Activated CD8-positive, alpha-beta memory T cell treated with anti-CD3 and anti-CD28 coated beads for 4 hours (primary cell): Measurements from ENCODE around the gene PRR23E.

Source experiments
- DNase-seq, 2 donors: peaks; one replicate each; pipeline ENCODE4 v3.0.0-alpha.2; 2020; ENCODE audit warnings: low read depth in 2 of 2

The PRR23E gene

DNA sequence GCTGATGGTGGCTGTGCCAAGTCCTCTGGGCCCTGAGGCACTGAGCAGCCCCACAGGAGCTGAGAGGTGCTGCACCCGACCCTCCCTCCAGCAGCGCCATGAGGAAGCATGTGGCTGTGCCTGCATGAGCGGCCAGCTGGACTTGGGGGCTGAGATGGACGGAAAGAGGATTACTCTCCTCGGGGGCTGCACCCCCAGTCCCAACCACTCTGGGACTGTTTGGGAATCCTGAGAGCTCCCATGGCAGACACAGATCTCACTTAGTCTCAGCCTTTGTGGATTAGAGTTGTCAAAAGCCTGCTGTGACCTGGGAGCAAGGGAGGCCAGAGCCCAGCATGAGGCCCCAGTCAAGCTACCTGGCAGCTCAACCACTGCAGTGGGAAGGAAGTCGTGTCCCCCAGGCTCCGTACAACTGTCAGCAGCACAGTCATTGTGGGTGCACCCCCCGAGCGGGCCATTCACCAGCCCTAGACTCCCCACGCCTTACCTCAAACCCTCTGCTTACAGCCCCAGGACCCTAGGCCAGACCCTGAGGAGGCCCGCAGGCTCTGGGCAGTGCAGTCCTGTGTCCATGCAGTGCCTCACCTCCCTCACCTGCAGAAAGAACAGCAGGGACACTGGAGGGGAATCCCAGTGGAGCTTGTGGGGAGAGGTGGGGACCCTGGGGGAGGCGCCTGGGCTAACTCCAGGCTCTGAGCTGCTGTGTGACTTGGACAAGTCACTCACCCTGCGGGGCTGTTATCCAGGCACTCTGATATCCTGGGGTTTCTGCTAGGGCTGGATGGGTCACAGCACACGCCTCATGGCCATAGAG lies 17.1 kb downstream of the PRR23E start:
- DNase-seq = no peak

DNA sequence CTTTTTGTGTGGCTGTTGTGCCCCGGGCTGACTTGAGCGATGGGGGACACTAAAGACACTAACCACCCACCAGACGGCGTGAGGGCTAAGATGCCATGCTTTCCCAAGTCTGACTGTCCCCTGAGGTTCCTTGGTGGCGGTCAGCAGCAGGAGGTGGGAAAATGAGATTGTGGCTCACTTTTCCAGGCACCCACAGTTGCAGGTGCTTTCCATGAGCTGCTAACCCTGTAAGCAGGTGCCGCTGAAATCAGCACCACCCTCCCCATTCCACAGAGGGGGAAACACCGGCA lies 17.7 kb downstream of the PRR23E start:
- no peak for DNase-seq

GRCh38 chr3:127211118-127212060 lies 18.5 kb downstream of the PRR23E start:
- no peak for DNase-seq

GRCh38 chr3:127212231-127212630 lies 19.3 kb downstream of the PRR23E start:
- no peak for DNase-seq

GRCh38 chr3:127212711-127213110 lies 19.8 kb downstream of the PRR23E start:
- DNase-seq = no peak

DNA sequence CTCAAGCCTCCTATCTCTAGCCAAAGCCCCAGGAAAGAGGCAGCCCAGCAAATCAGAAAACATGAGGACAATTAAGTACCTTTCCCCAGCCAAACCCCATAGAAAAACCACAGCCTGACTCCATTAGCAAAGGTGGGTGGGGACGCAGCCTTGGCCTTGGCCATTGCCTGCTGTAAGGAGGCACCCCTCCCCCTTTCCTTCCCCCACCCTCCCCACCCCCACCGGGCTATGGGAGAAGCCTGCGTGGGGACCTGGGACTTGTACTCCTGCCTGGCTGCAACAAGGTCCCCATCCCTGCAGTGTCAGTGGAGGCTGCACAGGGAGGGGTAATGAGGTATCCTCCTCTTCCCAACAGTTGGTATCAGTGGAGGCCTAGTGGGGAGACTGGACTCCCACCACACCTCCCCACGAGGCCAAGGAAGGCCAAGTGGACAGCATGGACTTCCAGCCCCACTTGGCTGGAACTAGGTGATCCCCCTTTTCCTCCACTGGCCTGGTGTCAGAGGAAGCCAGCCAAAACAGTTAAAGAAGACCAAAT lies 20.5 kb downstream of the PRR23E start:
- no peak for DNase-seq

DNA sequence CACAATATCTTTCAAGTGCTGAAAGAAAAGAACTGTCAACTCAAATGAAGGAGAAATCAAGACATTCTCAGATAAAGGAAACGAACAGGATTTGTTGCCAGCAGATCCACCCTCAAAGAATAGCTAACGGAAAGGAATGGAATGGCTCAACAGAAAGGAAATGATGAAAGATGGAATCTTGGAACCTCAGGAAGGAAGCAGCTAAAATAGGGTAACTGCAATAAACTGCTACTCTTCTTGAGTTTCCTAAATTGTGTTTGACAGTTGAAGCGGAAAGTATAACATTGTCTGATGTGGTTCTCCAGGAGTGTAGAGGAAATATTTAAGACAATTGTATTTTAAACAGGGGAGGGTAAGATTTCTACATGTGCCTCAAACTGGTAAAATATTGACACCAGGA lies 22.0 kb downstream of the PRR23E start:
- no peak for DNase-seq

DNA sequence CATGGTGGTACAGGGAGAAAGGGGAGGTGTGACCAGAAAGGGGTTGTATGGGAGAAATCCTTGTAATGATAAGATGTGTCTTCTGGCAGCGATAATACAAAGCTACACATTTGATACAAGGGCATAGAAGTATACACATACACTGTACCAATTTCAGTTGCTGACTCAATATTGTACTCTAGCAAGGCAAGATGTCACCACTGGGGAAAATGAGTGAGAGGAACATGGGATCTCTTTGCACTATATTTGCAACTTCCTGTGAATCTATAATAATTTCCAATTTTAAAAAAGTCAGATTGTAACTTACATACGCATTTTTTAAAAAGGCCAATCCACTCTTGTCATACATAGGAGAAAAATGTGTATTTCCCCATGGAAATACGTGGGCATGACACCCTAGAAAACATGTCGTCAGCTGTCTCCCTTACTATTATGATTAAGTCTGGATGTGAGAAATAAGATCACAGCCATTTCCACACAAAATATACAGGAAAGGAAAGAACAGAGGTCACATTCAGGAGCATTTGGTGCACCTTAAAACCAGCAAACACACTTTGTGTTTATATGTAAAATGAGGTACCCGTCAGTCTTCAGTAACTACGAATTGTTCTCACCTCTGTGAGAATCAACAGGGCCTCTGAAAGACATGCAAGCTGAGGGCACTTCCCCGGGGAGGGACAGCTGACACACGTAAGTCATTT lies 22.9 kb downstream of the PRR23E start:
- DNase-seq = no peak

GRCh38 chr3:127216415-127217261 lies 23.7 kb downstream of the PRR23E start:
- DNase-seq = no peak

DNA sequence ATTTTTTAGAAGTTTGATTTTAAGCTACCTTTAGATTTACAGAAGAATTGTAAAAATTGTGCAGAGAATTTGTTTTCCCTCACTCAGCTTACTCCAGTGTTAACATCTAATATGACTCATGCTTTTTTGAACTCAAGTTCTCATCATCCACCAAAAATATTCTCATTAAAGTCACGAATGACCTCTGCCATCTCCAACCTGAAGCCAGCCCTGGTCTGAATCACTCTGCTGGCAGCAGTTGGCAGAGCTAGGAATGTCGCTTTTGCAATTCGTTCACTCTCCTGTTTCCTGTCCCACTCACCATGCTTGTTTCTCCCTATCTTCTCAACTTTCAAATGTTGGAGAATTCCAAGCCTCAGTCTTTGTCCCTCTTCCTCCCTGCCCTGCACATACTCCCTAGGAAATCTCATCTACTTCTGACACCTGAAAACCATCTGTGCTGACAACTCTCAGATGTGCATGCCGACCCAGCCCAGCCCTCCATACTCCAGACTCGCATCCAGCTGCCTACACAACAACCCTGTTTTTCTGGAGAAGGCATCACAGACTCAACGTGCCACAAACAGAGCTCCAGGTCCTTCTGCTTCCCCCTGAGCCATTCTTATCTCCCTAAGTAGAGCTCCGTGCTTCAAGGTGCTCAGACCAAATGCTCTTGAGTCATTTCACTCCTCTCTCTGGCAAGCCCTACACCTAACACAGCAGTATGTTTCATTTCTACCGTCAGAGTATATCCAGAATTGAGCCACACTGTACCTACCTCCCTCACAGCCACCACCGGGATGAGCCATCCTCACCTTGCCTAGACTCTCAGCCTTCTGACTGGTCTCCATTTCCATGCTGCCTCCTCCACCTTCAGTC lies 24.9 kb downstream of the PRR23E start:
- DNase-seq = no peak

GRCh38 chr3:127218454-127218922 lies 25.6 kb downstream of the PRR23E start:
- no peak for DNase-seq

- no peak for DNase-seq
Observed at GRCh38 chr3:127220497-127220896, 27.6 kb downstream of the PRR23E start.

DNA sequence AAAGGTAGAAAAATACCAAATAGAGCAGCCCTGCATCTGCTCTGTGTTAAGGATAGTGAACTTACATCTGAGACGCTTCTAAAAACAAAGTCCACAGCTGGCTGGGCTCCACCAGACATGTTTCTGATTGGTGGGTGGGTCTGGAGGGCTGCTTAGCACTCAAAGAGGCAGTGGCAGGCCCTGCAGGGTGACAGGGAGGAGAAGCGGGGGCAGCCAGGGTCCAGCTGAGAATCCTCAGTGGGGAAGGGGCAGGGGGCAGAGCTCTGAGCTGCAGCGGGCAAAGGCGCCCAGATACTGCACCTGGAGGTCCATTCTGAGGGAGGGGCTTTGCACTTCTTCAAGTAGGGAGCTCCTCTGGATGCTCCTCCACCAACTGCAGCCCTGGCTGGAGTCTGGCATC lies 28.1 kb downstream of the PRR23E start:
- DNase-seq = no peak

DNA sequence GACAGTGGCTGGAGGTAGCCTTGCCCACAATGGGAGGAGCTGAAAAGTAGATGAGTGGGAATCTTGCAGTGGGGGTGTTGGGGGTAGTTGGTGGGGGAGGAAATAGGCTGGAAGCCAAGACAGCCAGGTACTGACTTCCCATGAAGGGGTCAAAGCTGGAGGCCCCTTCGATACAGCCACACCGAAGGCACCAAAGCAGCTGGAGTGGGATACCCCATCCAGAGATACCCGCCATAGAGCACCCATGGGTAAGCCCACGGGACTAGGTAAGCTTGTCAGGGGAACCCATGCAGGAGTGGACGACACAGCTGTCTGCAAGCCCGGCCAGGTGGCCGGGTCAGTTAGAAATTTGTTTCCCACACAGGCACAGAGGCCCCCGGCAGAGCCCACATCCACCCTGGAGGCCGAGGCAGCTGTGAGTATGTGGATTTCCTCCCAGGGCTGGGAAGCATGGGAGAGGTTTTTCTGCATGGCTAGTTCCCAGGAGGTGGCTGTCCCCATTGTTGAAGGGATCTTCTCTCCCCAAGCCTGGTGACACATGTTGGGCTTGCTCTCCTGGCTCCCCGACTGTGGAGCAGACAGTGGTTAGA lies 28.6 kb downstream of the PRR23E start:
- no peak for DNase-seq

DNA sequence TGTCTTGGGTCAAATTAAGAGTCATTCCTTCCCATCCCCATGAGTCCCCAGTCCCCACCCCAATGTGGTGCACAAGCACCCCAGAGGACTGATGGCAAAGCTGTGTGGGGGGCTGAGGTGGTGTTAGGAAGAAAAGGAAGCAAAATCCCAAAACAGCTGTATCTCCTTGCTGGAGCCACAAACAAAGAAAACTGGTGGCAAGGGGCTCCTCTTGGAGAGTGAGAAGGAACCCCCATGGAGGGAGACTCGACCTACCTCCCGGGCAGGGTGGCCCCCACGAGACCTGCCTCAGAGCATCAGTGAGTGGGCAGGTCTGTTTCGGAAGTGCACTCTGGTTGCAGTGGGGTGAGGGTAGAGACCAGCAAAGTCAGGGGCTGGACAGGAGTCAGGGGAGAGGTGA lies 29.2 kb downstream of the PRR23E start:
- no peak for DNase-seq

- no peak for DNase-seq
Observed at GRCh38 chr3:127222664-127223063, 29.7 kb downstream of the PRR23E start.

DNA sequence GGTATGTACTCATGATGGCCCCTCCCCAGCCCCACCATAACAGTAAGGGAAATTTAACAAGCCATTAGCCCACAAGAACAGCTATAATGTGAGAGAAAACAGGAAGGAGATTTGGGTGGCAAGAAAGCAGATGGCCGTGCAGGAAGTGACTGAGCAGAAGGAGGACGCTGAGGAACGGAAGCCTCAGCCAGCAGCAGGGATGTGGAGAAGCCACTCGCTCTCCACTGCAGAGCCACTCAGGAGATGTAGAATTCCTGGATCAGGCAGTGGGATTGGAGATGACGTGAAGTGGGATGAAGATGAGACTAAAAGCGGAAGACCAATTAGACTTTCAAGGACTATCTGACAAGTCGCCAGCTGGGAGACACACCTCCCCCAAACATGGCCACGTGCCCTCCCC lies 31.2 kb downstream of the PRR23E start:
- DNase-seq = no peak

GRCh38 chr3:127226457-127226856 lies 33.5 kb downstream of the PRR23E start:
- no peak for DNase-seq

GRCh38 chr3:127226946-127227842 lies 34.3 kb downstream of the PRR23E start:
- DNase-seq = no peak
